ENCODE data around the gene GATAD2B. TPM values are rescaled to one million over a fixed set of nuclear protein-coding genes. Genes with fewer than 3 reads are reported as not detected.
A peak's percentile ranks its signal among the peaks of the same experiment; 100 is the strongest.

Gene GATAD2B
- polyA plus RNA-seq, 2 of the 4 experiments (the other 2 are of a cell fraction), result 4.9 to 8.2 TPM

GRCh38 chr1:153932156-153933131 is 9.7 kb upstream of the GATAD2B start:
- WGBS (ENCODE audit: missing lambda C conversion rate), result 95% methylated on average over 17 of the region's 18 CpGs
- Histone ChIP-seq H3K4me2 (no peak overlapping the region), H3K27ac (no peak overlapping the region), H3K4me1 (no peaks in the 10 kb centered on the region), H3K9me3 (no peaks in the 10 kb centered on the region), H3K4me3 (no peak overlapping the region)
- TF ChIP-seq TFCP2L1 (CRISPR knock-in tag; IDR thresholded peaks at IDR 0.05) (no peak), EHF (CRISPR knock-in tag; IDR thresholded peaks at IDR 0.05) (no peak), KDM1A (IDR thresholded peaks at IDR 0.05; ENCODE audit: low read depth) (no peak), PBX3 (IDR thresholded peaks at IDR 0.05) (no peak), SMC3 (IDR thresholded peaks at IDR 0.05) (no peak), FOSL2 (IDR thresholded peaks at IDR 0.05) (no peak), FOSL2 (CRISPR knock-in tag; IDR thresholded peaks at IDR 0.05) (no peak), HMGXB4 (CRISPR knock-in tag; IDR thresholded peaks at IDR 0.05; ENCODE audit: borderline replicate concordance) (no peak), ESRRA (IDR thresholded peaks at IDR 0.05; ENCODE audit: borderline replicate concordance, low read length) (no peak), RCOR1 (IDR thresholded peaks at IDR 0.05; ENCODE audit: low read depth, low read length) (no peak), JUNB (IDR thresholded peaks at IDR 0.05) (no peak), BHLHE40 (IDR thresholded peaks at IDR 0.05; ENCODE audit: low read depth, low read length) (no peak), CHD4 (IDR thresholded peaks at IDR 0.05; ENCODE audit: borderline replicate concordance) (no peak)
- no peak for ATAC-seq
- ChIA-PET POLR2A (no interaction called here), CTCF (interaction anchor here (0.6 to 6.1 kb wide), 4 partner anchors 13 to 136 kb away, joined by 3 to 39 read pairs (median 4); partner anchors contain the start of gene DENND4B)
- FAIRE-seq, result no peak
- no peak for DNase-seq (ENCODE audit: low read depth in 1 of 2, low spot score in 1 of 2)

- Histone ChIP-seq H3K9me3 (no peaks in the 10 kb centered on the region), H3K27ac (no peak overlapping the region), H3K4me3 (no peak overlapping the region), H3K4me1 (no peaks in the 10 kb centered on the region), H3K4me2 (no peak overlapping the region)
- DNase-seq (ENCODE audit: low read depth in 1 of 2, low spot score in 1 of 2) (peak in 1 of 2 experiments; percentile 39), ATAC-seq (peak; percentile 63 to 70; a peak in 5 of 6 replicates), FAIRE-seq (no peak)
- ChIA-PET POLR2A (interaction anchor here (1.4 kb wide), 1 partner anchor 16 kb away, joined by 5 read pairs; the partner anchor contains the start of gene DENND4B), CTCF (interaction anchor here (0.6 to 6.1 kb wide), 6 partner anchors 7 to 133 kb away, joined by 3 to 39 read pairs (median 3); partner anchors contain the start of gene DENND4B)
- TF ChIP-seq HOXB13 (CRISPR knock-in tag; IDR thresholded peaks at IDR 0.05; ENCODE audit: low read depth), result no peak
- TF ChIP-seq ZNF302 (CRISPR knock-in tag; IDR thresholded peaks at IDR 0.05), result no peak
- TF ChIP-seq ATOH8 (CRISPR knock-in tag; IDR thresholded peaks at IDR 0.05; ENCODE audit: low read depth), result no peak
- TF ChIP-seq CHD2 (IDR thresholded peaks at IDR 0.05; ENCODE audit: low read length, partially characterized antibody), result no peak
- no peak for TF ChIP-seq NFE2L2 (conservative IDR thresholded peaks at IDR 0.05; ENCODE audit: low read length)
- no peak for TF ChIP-seq PHF8 (IDR thresholded peaks at IDR 0.05; ENCODE audit: borderline replicate concordance, low read depth)
- no peak for TF ChIP-seq FOXS1 (CRISPR knock-in tag; IDR thresholded peaks at IDR 0.05)
- TF ChIP-seq RAD21 (conservative IDR thresholded peaks at IDR 0.05 in 1 of 2, IDR thresholded peaks at IDR 0.05 in 1 of 2), result no peak
- no peak for TF ChIP-seq ZSCAN20 (CRISPR knock-in tag; IDR thresholded peaks at IDR 0.05)
- no peak for TF ChIP-seq NR3C1 (IDR thresholded peaks at IDR 0.05)
- TF ChIP-seq MAX (IDR thresholded peaks at IDR 0.05), result no peak
- no peak for TF ChIP-seq EHMT2 (IDR thresholded peaks at IDR 0.05; ENCODE audit: low read depth)
- TF ChIP-seq BCL3 (IDR thresholded peaks at IDR 0.05), result no peak
- no peak for TF ChIP-seq NPAS2 (CRISPR knock-in tag; IDR thresholded peaks at IDR 0.05; ENCODE audit: borderline replicate concordance)
- WGBS (ENCODE audit: missing lambda C conversion rate), result 92% methylated on average over 14 of the region's 14 CpGs
Observed at GRCh38 chr1:153929981-153930948, 7.5 kb upstream of the GATAD2B start.
